ENCODE data around the gene LMCD1. TPM values are rescaled to one million over a fixed set of nuclear protein-coding genes. Genes with fewer than 3 reads are reported as not detected.

Gene LMCD1
- total and polyA plus RNA-seq, 2 experiments from 2014 or later, result 21.8 to 35.3 TPM

DNA sequence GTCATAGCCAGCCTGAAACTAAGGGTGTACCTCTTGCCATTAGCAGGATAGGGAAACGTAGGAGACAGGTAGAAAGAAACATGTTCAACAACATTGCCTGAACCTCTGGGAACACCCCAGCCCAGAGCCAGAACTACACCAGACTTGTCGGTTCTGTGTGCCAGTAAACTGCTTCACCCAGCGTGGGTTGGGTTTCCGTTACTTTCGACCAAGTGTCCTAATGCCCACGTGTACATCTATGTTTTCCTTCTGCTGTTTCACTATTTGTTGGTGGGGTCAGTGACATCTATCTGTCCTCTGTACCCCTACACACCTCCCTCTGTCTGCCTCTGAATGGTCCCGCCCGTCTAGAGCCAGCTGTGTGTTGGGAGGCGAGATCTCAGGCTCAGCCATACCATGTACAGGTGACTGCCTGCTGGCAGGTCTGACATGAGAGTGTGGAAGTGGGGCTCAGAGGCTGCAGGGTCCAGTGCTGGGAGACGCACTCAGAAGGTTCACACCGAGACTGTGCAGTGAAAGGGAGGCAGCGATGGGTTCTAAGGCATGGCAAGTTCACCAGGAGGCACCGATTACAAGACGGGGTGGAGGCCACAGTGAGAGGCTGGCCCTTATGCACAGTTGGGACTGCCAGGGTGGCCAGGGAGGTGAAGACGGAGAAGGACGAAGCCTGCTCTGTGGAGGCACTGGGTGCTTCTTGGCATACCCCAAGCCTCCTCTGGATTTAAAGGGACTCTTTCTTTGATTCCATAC, 106.6 kb downstream of the LMCD1 start:
- TF ChIP-seq POLR2AphosphoS5 (IDR thresholded peaks at IDR 0.05; ENCODE audit: low read depth), result no peak
- TF ChIP-seq ZNF331 (CRISPR knock-in tag; IDR thresholded peaks at IDR 0.05; ENCODE audit: low read depth), result no peak
- TF ChIP-seq CREB1 (CRISPR knock-in tag; IDR thresholded peaks at IDR 0.05; ENCODE audit: low read depth), result no peak
- TF ChIP-seq ZNF114 (CRISPR knock-in tag; IDR thresholded peaks at IDR 0.05), result no peak
- TF ChIP-seq, protein P1, sequence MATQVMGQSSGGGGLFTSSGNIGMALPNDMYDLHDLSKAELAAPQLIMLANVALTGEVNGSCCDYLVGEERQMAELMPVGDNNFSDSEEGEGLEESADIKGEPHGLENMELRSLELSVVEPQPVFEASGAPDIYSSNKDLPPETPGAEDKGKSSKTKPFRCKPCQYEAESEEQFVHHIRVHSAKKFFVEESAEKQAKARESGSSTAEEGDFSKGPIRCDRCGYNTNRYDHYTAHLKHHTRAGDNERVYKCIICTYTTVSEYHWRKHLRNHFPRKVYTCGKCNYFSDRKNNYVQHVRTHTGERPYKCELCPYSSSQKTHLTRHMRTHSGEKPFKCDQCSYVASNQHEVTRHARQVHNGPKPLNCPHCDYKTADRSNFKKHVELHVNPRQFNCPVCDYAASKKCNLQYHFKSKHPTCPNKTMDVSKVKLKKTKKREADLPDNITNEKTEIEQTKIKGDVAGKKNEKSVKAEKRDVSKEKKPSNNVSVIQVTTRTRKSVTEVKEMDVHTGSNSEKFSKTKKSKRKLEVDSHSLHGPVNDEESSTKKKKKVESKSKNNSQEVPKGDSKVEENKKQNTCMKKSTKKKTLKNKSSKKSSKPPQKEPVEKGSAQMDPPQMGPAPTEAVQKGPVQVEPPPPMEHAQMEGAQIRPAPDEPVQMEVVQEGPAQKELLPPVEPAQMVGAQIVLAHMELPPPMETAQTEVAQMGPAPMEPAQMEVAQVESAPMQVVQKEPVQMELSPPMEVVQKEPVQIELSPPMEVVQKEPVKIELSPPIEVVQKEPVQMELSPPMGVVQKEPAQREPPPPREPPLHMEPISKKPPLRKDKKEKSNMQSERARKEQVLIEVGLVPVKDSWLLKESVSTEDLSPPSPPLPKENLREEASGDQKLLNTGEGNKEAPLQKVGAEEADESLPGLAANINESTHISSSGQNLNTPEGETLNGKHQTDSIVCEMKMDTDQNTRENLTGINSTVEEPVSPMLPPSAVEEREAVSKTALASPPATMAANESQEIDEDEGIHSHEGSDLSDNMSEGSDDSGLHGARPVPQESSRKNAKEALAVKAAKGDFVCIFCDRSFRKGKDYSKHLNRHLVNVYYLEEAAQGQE (IDR thresholded peaks at IDR 0.05; ENCODE audit: unreplicated experiment), result no peak
- TF ChIP-seq NANOG (IDR thresholded peaks at IDR 0.05; ENCODE audit: borderline replicate concordance), result no peak
- no peak for TF ChIP-seq EZH2 (IDR thresholded peaks at IDR 0.05; ENCODE audit: low read depth, unreplicated experiment)
- no peak for TF ChIP-seq JUNB (IDR thresholded peaks at IDR 0.05; ENCODE audit: unreplicated experiment)
- TF ChIP-seq, protein P2, sequence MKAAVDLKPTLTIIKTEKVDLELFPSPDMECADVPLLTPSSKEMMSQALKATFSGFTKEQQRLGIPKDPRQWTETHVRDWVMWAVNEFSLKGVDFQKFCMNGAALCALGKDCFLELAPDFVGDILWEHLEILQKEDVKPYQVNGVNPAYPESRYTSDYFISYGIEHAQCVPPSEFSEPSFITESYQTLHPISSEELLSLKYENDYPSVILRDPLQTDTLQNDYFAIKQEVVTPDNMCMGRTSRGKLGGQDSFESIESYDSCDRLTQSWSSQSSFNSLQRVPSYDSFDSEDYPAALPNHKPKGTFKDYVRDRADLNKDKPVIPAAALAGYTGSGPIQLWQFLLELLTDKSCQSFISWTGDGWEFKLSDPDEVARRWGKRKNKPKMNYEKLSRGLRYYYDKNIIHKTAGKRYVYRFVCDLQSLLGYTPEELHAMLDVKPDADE (IDR thresholded peaks at IDR 0.05), result no peak
- TF ChIP-seq STAT1 (IDR thresholded peaks at IDR 0.05; ENCODE audit: unreplicated experiment), result no peak
- TF ChIP-seq, protein P3, sequence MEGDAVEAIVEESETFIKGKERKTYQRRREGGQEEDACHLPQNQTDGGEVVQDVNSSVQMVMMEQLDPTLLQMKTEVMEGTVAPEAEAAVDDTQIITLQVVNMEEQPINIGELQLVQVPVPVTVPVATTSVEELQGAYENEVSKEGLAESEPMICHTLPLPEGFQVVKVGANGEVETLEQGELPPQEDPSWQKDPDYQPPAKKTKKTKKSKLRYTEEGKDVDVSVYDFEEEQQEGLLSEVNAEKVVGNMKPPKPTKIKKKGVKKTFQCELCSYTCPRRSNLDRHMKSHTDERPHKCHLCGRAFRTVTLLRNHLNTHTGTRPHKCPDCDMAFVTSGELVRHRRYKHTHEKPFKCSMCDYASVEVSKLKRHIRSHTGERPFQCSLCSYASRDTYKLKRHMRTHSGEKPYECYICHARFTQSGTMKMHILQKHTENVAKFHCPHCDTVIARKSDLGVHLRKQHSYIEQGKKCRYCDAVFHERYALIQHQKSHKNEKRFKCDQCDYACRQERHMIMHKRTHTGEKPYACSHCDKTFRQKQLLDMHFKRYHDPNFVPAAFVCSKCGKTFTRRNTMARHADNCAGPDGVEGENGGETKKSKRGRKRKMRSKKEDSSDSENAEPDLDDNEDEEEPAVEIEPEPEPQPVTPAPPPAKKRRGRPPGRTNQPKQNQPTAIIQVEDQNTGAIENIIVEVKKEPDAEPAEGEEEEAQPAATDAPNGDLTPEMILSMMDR (conservative IDR thresholded peaks at IDR 0.05; ENCODE audit: low read depth in 2 of 2), result no peak
- Histone ChIP-seq H4K20me1 (replicated peaks; ENCODE audit: insufficient read depth) (no peaks in the 10 kb centered on the region), H2AFZ (no peak overlapping the region), H3K79me2 (replicated peaks; ENCODE audit: insufficient read depth) (no peaks in the 10 kb centered on the region), H3K4me2 (no peak overlapping the region), H3K27ac (ENCODE audit: low read depth) (no peak overlapping the region), H3K4me3 (no peak overlapping the region), H3F3A (replicated peaks; ENCODE audit: low read depth) (no peaks in the 10 kb centered on the region), H3K36me3 (ENCODE audit: insufficient read depth) (no peaks in the 10 kb centered on the region), H3K9me2 (ENCODE audit: insufficient read depth) (no peaks in the 10 kb centered on the region), H3K4me1 (ENCODE audit: insufficient read depth) (peaks cover 8% of the 10 kb centered on the region; the same call in 1 of the 2 replicates), H3K27me3 (ENCODE audit: insufficient read depth) (no peaks in the 10 kb centered on the region)
- peaks cover 8% of the 10 kb centered on the region; the same call in 2 of the 3 replicates for H3K9me3 Mint-ChIP-seq
- H3K27me3 Mint-ChIP-seq (ENCODE audit: insufficient read depth, low read depth, poor library complexity), result peaks cover 3% of the 10 kb centered on the region
- H3K27ac Mint-ChIP-seq, result no peak overlapping the region; the same call in 1 of the 2 replicates
- no peak for ATAC-seq
- no peak for DNase-seq (ENCODE audit: low spot score)
- peaks cover 8% of the 10 kb centered on the region for H3K4me1 Mint-ChIP-seq
- H3K4me3 Mint-ChIP-seq, result no peak overlapping the region
- peaks cover 5% of the 10 kb centered on the region; the same call in 1 of the 3 replicates for H3K36me3 Mint-ChIP-seq (ENCODE audit: low read depth)

Measured in GM23338 (cell line).